Keratinocyte (primary cell): ENCODE results near the gene REEP2. TPM values are rescaled to one million over a fixed set of nuclear protein-coding genes. Genes with fewer than 3 reads are reported as not detected.

ENCODE experiments used
- DNase-seq: peaks from one replicate; pipeline ENCODE4 v3.0.0-alpha.2; 2011; ENCODE audit warnings: low read depth, missing footprints, low spot score
- FAIRE-seq: peaks from 2 replicates; lab custom pipeline; 2011; peaks lifted over from hg19 to GRCh38; lab: Jason Lieb, UNC
- H2AFZ ChIP-seq: 2 replicates; pipeline ENCODE4 v1.6.0; 2012; ENCODE audit warnings: low read length, control low read depth, inconsistent platforms; ENCODE audit not compliant: control insufficient read depth
- H3K27ac ChIP-seq: 2 replicates; pipeline ENCODE4 v1.5.1; 2011; ENCODE audit warnings: low read length; ENCODE audit not compliant: control insufficient read depth, insufficient read depth
- H3K27me3 ChIP-seq: 3 replicates; pipeline ENCODE4 v1.6.0; 2011; ENCODE audit warnings: low read length; ENCODE audit not compliant: control insufficient read depth, insufficient read depth; ENCODE audit errors: extremely low read depth
- H3K36me3 ChIP-seq, 2 experiments: 2 replicates in 1 of 2; 3 replicates in 1 of 2; pipeline ENCODE4 v1.5.1; 2011; ENCODE audit warnings: low read length in 2 of 2, mild to moderate bottlenecking in 1 of 2; ENCODE audit not compliant: control insufficient read depth in 2 of 2, insufficient read depth in 2 of 2; ENCODE audit errors: extremely low read depth in 1 of 2
- H3K4me1 ChIP-seq: 3 replicates; pipeline ENCODE4 v1.5.1; 2011; ENCODE audit warnings: low read length; ENCODE audit not compliant: control insufficient read depth, insufficient read depth; ENCODE audit errors: extremely low read depth
- H3K4me2 ChIP-seq: 3 replicates; pipeline ENCODE4 v1.6.0; 2011; ENCODE audit warnings: low read depth, low read length; ENCODE audit not compliant: control insufficient read depth, insufficient read depth; ENCODE audit errors: extremely low read depth
- H3K4me3 ChIP-seq, 3 experiments: fragments of 200-600 bp in 1 of 3; sonication (generic) in 1 of 3; 2 replicates in 2 of 3; 3 replicates in 1 of 3; pipeline ENCODE4 v1.5.1; 2011 to 2016; ENCODE audit warnings: low read length in 3 of 3, mild to moderate bottlenecking in 3 of 3, control low read depth in 2 of 3, inconsistent platforms in 1 of 3, low read depth in 1 of 3, mixed read lengths in 1 of 3, mixed run types in 1 of 3, moderate library complexity in 1 of 3; ENCODE audit not compliant: control insufficient read depth in 2 of 3, insufficient read depth in 2 of 3; ENCODE audit errors: extremely low read depth in 1 of 3
- H3K79me2 ChIP-seq: 2 replicates; pipeline ENCODE4 v1.6.0; 2012; ENCODE audit warnings: low read length; ENCODE audit not compliant: control insufficient read depth, insufficient read depth
- H3K9ac ChIP-seq: 3 replicates; pipeline ENCODE4 v1.6.0; 2011; ENCODE audit warnings: low read length; ENCODE audit not compliant: control insufficient read depth, insufficient read depth; ENCODE audit errors: extremely low read depth
- H3K9me1 ChIP-seq: 3 replicates; pipeline ENCODE4 v1.6.0; 2011; ENCODE audit warnings: low read length; ENCODE audit not compliant: control insufficient read depth, insufficient read depth; ENCODE audit errors: extremely low read depth
- H3K9me3 ChIP-seq: 2 replicates; pipeline ENCODE4 v1.5.1; 2012; ENCODE audit warnings: low read depth, low read length; ENCODE audit not compliant: control insufficient read depth
- H4K20me1 ChIP-seq: 3 replicates; pipeline ENCODE4 v1.6.0; 2011; ENCODE audit warnings: low read length; ENCODE audit not compliant: control insufficient read depth, insufficient read depth; ENCODE audit errors: extremely low read depth
- CTCF ChIP-seq, 3 experiments: IDR thresholded peaks in 1 of 3; conservative IDR thresholded peaks in 1 of 3; optimal IDR thresholded peaks in 1 of 3; 2 replicates in 2 of 3; 3 replicates in 1 of 3; pipeline versions ENCODE3 to v1.5.1; 2011; ENCODE audit warnings: low read length in 3 of 3, mild to moderate bottlenecking in 3 of 3, moderate library complexity in 2 of 3, control low read depth in 1 of 3, inconsistent platforms in 1 of 3; ENCODE audit not compliant: insufficient read depth in 2 of 3; ENCODE audit errors: extremely low read depth in 1 of 3
- EZH2 ChIP-seq: IDR thresholded peaks from one replicate; pipeline ENCODE4 v1.6.1; 2012; ENCODE audit warnings: inconsistent platforms, mild to moderate bottlenecking, low read length, moderate library complexity
- dilution Hi-C: fragments of 300-500 bp; cut with MboI; formaldehyde crosslinking; loops from one replicate; pipeline ENCODE4 v1.7.0; 2020; ENCODE audit warnings: low sequenced_read_pairs; ENCODE audit not compliant: extremely low pct_ligation_motif_present
- polyA plus RNA-seq, 5 experiments: library from polyadenylated mRNA; depleted of rRNA in 3 of 5; stranded (reverse) in 3 of 5; stranded (forward) in 1 of 5; unstranded in 1 of 5; fragments of >200 nt; gene quantifications; 1 replicate in 1 of 5; 2 replicates in 3 of 5; 3 replicates in 1 of 5; pipeline versions ENCODE4 v1.2.1 to v1.2.3, GENCODE V29; 2011 to 2012; ENCODE audit warnings: missing spikeins in 2 of 5, low read depth in 1 of 5, low replicate concordance in 1 of 5

REEP2 gene
- polyA plus RNA-seq, 1 donor (not counting 4 experiments of a cell fraction or from before 2014, with no cell fraction given): 0.35 TPM

- H2AFZ ChIP-seq: peak overlapping the region; percentile 13
- H3K9me1 ChIP-seq: no peaks in the 10 kb centered on the region
- peak overlapping the region in 1 of 3 experiments; percentile 8 for H3K4me3 ChIP-seq
- H3K79me2 ChIP-seq: no peaks in the 10 kb centered on the region
- H3K9me3 ChIP-seq: no peaks in the 10 kb centered on the region
- TF ChIP-seq CTCF (optimal IDR thresholded peaks at IDR 0.05 in 1 of 3, IDR thresholded peaks at IDR 0.05 in 1 of 3, conservative IDR thresholded peaks at IDR 0.05 in 1 of 3; ENCODE audit: extremely low read depth in 1 of 3, insufficient read depth in 2 of 3, low read length in 3 of 3) (no peak), EZH2 (no peak)
- DNase-seq (no peak), FAIRE-seq (no peak)
- peak overlapping the region; percentile 75 for H3K4me2 ChIP-seq
- no peak overlapping the region for H3K27ac ChIP-seq
- peaks cover 6% of the 10 kb centered on the region for H3K4me1 ChIP-seq
- H3K36me3 ChIP-seq: peaks cover 11 to 12% of the 10 kb centered on the region in 2 experiments
- H3K27me3 ChIP-seq: peaks cover 3% of the 10 kb centered on the region
- no peaks in the 10 kb centered on the region for H4K20me1 ChIP-seq
- no peak overlapping the region for H3K9ac ChIP-seq
- dilution Hi-C loops: no loop called here
Measured at GRCh38 chr5:138439477-138440158, 761 bp downstream of the REEP2 start.

- H3K27me3 ChIP-seq: peaks cover 3% of the 10 kb centered on the region
- peaks cover 4 to 7% of the 10 kb centered on the region in 2 experiments for H3K36me3 ChIP-seq
- H3K9me1 ChIP-seq: no peaks in the 10 kb centered on the region
- FAIRE-seq: no peak
- peaks cover 6% of the 10 kb centered on the region for H3K4me1 ChIP-seq
- no peaks in the 10 kb centered on the region for H4K20me1 ChIP-seq
- H3K9me3 ChIP-seq: no peaks in the 10 kb centered on the region
- no peak overlapping the region for H3K4me3 ChIP-seq
- H3K4me2 ChIP-seq: no peak overlapping the region
- H2AFZ ChIP-seq: no peak overlapping the region
- DNase-seq: no peak
- no peak overlapping the region for H3K9ac ChIP-seq
- H3K27ac ChIP-seq: no peak overlapping the region
- TF ChIP-seq EZH2 (no peak), CTCF (optimal IDR thresholded peaks at IDR 0.05 in 1 of 3, IDR thresholded peaks at IDR 0.05 in 1 of 3, conservative IDR thresholded peaks at IDR 0.05 in 1 of 3; ENCODE audit: extremely low read depth in 1 of 3, insufficient read depth in 2 of 3, low read length in 3 of 3) (no peak)
- dilution Hi-C loops: no loop called here
- H3K79me2 ChIP-seq: no peaks in the 10 kb centered on the region
Measured at GRCh38 chr5:138440159-138441073, 1.6 kb downstream of the REEP2 start.
